HL-60 (cell line): Measurements from ENCODE around the gene GFOD2.

ENCODE experiments used
- DNase-seq, 2 experiments: peaks; one replicate each; pipeline ENCODE4 v3.0.0-alpha.2; 2010 to 2020; ENCODE audit warnings: low read depth in 1 of 2, low spot score in 1 of 2
- H3K27ac ChIP-seq: fragments of 250-450 bp; sonication (Bioruptor Pico); replicated peaks from 2 replicates; pipeline ENCODE4 v1.5.1; 2020; ENCODE audit warnings: mild to moderate bottlenecking, moderate library complexity
- H3K27me3 ChIP-seq: fragments of 250-450 bp; sonication (Bioruptor Pico); 2 replicates; pipeline ENCODE4 v1.5.1; 2021; ENCODE audit warnings: mild to moderate bottlenecking, moderate library complexity; ENCODE audit not compliant: insufficient read depth, poor library complexity, severe bottlenecking
- H3K4me3 ChIP-seq: replicated peaks from 2 replicates; pipeline ENCODE4 v1.5.1; 2011; ENCODE audit warnings: mild to moderate bottlenecking, control low read depth, low read length; ENCODE audit not compliant: insufficient read depth
- CTCF ChIP-seq: IDR thresholded peaks from one replicate; pipeline ENCODE4 v1.5.1; 2011; ENCODE audit warnings: low read length, control low read depth, inconsistent platforms; ENCODE audit not compliant: insufficient read depth
- GABPA ChIP-seq: IDR thresholded peaks from 2 replicates; pipeline ENCODE4 v1.6.1; 2012; ENCODE audit warnings: low read depth
- POLR2AphosphoS5 ChIP-seq: IDR thresholded peaks from 2 replicates; pipeline ENCODE4 v1.6.1; 2012; ENCODE audit warnings: low read depth
- REST ChIP-seq: IDR thresholded peaks from 2 replicates; pipeline ENCODE4 v1.6.1; 2012; ENCODE audit warnings: low read depth; ENCODE audit not compliant: insufficient replicate concordance
- SPI1 ChIP-seq: IDR thresholded peaks from 2 replicates; pipeline ENCODE4 v1.6.1; 2012; ENCODE audit warnings: low read depth, mild to moderate bottlenecking, borderline replicate concordance

Gene GFOD2

GRCh38 chr16:67628216-67628615, 90.9 kb downstream of the GFOD2 start:
- TF ChIP-seq REST (no peak), GABPA (no peak), CTCF (no peak), POLR2AphosphoS5 (no peak), SPI1 (no peak)
- no peaks in the 10 kb centered on the region for H3K27me3 ChIP-seq
- H3K27ac ChIP-seq, result no peak overlapping the region
- no peak for DNase-seq
- no peak overlapping the region for H3K4me3 ChIP-seq
